Heart right ventricle (tissue), 16 donors: Measurements from ENCODE around the gene KRT76. TPM values are rescaled to one million over a fixed set of nuclear protein-coding genes. Genes with fewer than 3 reads are reported as not detected.

Experiments
- ATAC-seq, 8 donors: fragments of 200-7000 bp; cut with Tn5 transposase; one replicate each; pipeline ENCODE4 v1.9.1; 2020; ENCODE audit warnings: mild to moderate bottlenecking in 8 of 8, moderate library complexity in 8 of 8, moderate number of reproducible peaks in 1 of 8
- DNase-seq, 2 donors: peaks; one replicate each; pipeline ENCODE4 v3.0.0-alpha.2; 2020
- H3K27ac ChIP-seq, 10 donors: fragments of 200-600 bp; sonication (generic) in 2 of 10; one replicate each; pipeline versions ENCODE4 v1.5.0 to v1.8.0; 2020 to 2022; ENCODE audit warnings: mild to moderate bottlenecking in 3 of 10
- H3K27me3 ChIP-seq, 7 donors: fragments of 200-600 bp; one replicate each; pipeline ENCODE4 v1.8.0; 2021 to 2022; ENCODE audit warnings: mild to moderate bottlenecking in 2 of 7
- H3K36me3 ChIP-seq, 9 donors: fragments of 200-600 bp; sonication (generic) in 1 of 9; one replicate each; pipeline versions ENCODE4 v1.5.0 to v1.8.0; 2020 to 2022; ENCODE audit warnings: mild to moderate bottlenecking in 2 of 9
- H3K4me1 ChIP-seq, 9 donors: fragments of 200-600 bp; sonication (generic) in 1 of 9; one replicate each; pipeline versions ENCODE4 v1.5.0 to v1.8.0; 2020 to 2022; ENCODE audit warnings: mild to moderate bottlenecking in 4 of 9
- H3K4me3 ChIP-seq, 10 donors: fragments of 200-600 bp; sonication (generic) in 2 of 10; one replicate each; pipeline versions ENCODE4 v1.5.0 to v1.8.0; 2020 to 2022; ENCODE audit warnings: mild to moderate bottlenecking in 7 of 10, moderate library complexity in 2 of 10
- H3K9me3 ChIP-seq, 11 donors: fragments of 200-600 bp in 10 of 11; sonication (generic) in 2 of 11; one replicate each; pipeline versions ENCODE4 v1.5.0 to v1.8.0; 2013 to 2022; ENCODE audit warnings: mild to moderate bottlenecking in 2 of 11, control low read depth in 1 of 11, moderate library complexity in 1 of 11
- WGBS, 2 donors: extraction: QIAGEN DNeasy Blood & Tissue Kit; methylation state at CpG; one replicate each; pipeline ENCODE4 v1.1.7; 2013; ENCODE audit warnings: inconsistent platforms in 1 of 2; 5-methylcytosine and 5-hydroxymethylcytosine counted together
- intact Hi-C, 10 donors: fragments of 100-400 bp; cut with DNase I; formaldehyde crosslinking; loops; one replicate each; pipeline versions ENCODE4 v1.11.1 to v1.14.2; 2022
- polyA plus RNA-seq, 2 donors: library from polyadenylated mRNA; stranded (reverse); fragments of 200-250 nt; gene quantifications; one replicate each; pipeline ENCODE4 v1.2.3, GENCODE V29; 2013
- total RNA-seq, 10 donors: library from RNA; stranded (reverse); fragmentation: NEBNext Ultra II Directional in 3 of 10; extraction: Animal tissue kit (Norgen Biotek cat#: 25700) in 3 of 10; gene quantifications; one replicate each; pipeline versions ENCODE4 v1.2.1 to v1.2.4, GENCODE V29; 2021 to 2023
- TF ChIP-seq, protein P1 (sequence below), 9 donors: fragments of 200-600 bp; sonication (generic) in 2 of 9; IDR thresholded peaks; one replicate each; pipeline versions ENCODE4 v1.5.0 to v1.8.0; 2021 to 2022; ENCODE audit warnings: antibody characterized with exemption in 9 of 9, mild to moderate bottlenecking in 5 of 9, moderate library complexity in 1 of 9
- donor health status: Arrhythmogenic right ventricular cardiomyopathy.
- donor health status: ischemic (EF 13 %, LVEDD 7.1; RV severe dilation, severe dysfunction).
- donor health status: healthy with polysubstance abuse.
- donor health status: DM: no; HTN: yes; CAD: no.
- donor health status: DM: no; HTN: no; CAD: no.
- donor health status: ischemic (EF 25% LVEDD 6.9; RV normal size, moderate dysfunction).
- donor health status: ischemic (EF 25% LVEDD 5.7; RV mildly dilated, moderate dysfunction).
- donor health status: healthy.
- donor health status: DM: yes; HTN: yes; CAD: no.
- donor health status: Ischemic cardiomyopathy.
- donor health status: ischemic (EF 35%, LVEDD 5.7; RV mildly dilated, moderate dysfunction).
- donor health status: nonischemic (EF 11% LVEDD 7.7; RV severe dilation, severe dysfunction).
- donor health status: DM: yes; HTN: yes; CAD: no.
- donor health status: PGD.
- donor health status: ischemic (EF 29% LVEDD 5.4; RV normal size, mild dysfunction).
- donor health status: nonischemic (EF 23%, LVEDD 6.1; RV moderate dilation, normal function).

KRT76 gene
- total and polyA plus RNA-seq, 12 donors, result not detected

- 75 to 77% methylated on average over 3 of the region's 3 CpGs for WGBS, 2 donors
- no peak for DNase-seq
- H3K36me3 ChIP-seq, result no peaks in the 10 kb centered on the region
- H3K27ac ChIP-seq, result no peak overlapping the region
- H3K4me1 ChIP-seq, result no peaks in the 10 kb centered on the region
- no peak for ATAC-seq
- intact Hi-C loops, result no loop called here
- TF ChIP-seq, protein P1, sequence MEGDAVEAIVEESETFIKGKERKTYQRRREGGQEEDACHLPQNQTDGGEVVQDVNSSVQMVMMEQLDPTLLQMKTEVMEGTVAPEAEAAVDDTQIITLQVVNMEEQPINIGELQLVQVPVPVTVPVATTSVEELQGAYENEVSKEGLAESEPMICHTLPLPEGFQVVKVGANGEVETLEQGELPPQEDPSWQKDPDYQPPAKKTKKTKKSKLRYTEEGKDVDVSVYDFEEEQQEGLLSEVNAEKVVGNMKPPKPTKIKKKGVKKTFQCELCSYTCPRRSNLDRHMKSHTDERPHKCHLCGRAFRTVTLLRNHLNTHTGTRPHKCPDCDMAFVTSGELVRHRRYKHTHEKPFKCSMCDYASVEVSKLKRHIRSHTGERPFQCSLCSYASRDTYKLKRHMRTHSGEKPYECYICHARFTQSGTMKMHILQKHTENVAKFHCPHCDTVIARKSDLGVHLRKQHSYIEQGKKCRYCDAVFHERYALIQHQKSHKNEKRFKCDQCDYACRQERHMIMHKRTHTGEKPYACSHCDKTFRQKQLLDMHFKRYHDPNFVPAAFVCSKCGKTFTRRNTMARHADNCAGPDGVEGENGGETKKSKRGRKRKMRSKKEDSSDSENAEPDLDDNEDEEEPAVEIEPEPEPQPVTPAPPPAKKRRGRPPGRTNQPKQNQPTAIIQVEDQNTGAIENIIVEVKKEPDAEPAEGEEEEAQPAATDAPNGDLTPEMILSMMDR (IDR thresholded peaks at IDR 0.05), result no peak
- no peak overlapping the region for H3K4me3 ChIP-seq
- H3K9me3 ChIP-seq, result no peaks in the 10 kb centered on the region
- peaks cover 0 to 44% (median 23%) of the 10 kb centered on the region in 7 donors for H3K27me3 ChIP-seq
Measured at GRCh38 chr12:52742822-52743457, 34.2 kb downstream of the KRT76 start.

GRCh38 chr12:52742196-52742580, 35.0 kb downstream of the KRT76 start:
- Histone ChIP-seq H3K27me3 (peaks cover 0 to 42% (median 23%) of the 10 kb centered on the region in 7 donors), H3K9me3 (no peaks in the 10 kb centered on the region), H3K4me1 (no peaks in the 10 kb centered on the region), H3K4me3 (no peak overlapping the region), H3K36me3 (no peaks in the 10 kb centered on the region), H3K27ac (no peak overlapping the region)
- intact Hi-C loops, result no loop called here
- ATAC-seq (no peak), DNase-seq (no peak)
- TF ChIP-seq, protein P1 (IDR thresholded peaks at IDR 0.05), result no peak
- WGBS, 2 donors, result 70 to 75% methylated on average over 7 of the region's 7 CpGs

- Histone ChIP-seq H3K4me1 (no peaks in the 10 kb centered on the region), H3K4me3 (no peak overlapping the region), H3K27me3 (peaks cover 0 to 41% (median 22%) of the 10 kb centered on the region in 7 donors), H3K9me3 (no peaks in the 10 kb centered on the region), H3K27ac (no peak overlapping the region), H3K36me3 (no peaks in the 10 kb centered on the region)
- WGBS, 2 donors, result 15 to 18% methylated on average over 16 of the region's 16 CpGs
- intact Hi-C loops, result no loop called here
- DNase-seq (peak; percentile 51 to 54), ATAC-seq (peak in 3 of 8 donors; percentile 39 to 62 (median 54))
- TF ChIP-seq, protein P1 (IDR thresholded peaks at IDR 0.05), result no peak
Measured at GRCh38 chr12:52741375-52742195, 35.6 kb downstream of the KRT76 start.

- ATAC-seq (no peak), DNase-seq (no peak)
- Histone ChIP-seq H3K4me1 (no peaks in the 10 kb centered on the region), H3K27ac (no peak overlapping the region), H3K36me3 (no peaks in the 10 kb centered on the region), H3K27me3 (peaks cover 0 to 45% (median 22%) of the 10 kb centered on the region in 7 donors), H3K9me3 (no peaks in the 10 kb centered on the region), H3K4me3 (no peak overlapping the region)
- intact Hi-C loops, result no loop called here
- TF ChIP-seq, protein P1 (IDR thresholded peaks at IDR 0.05), result no peak
Measured at GRCh38 chr12:52740584-52740983, 36.6 kb downstream of the KRT76 start.
